Measurements from ENCODE around the gene ZFP36.

ZFP36 gene

GRCh38 chr19:39438270-39438934 lies 31.8 kb downstream of the ZFP36 start:
- no peaks in the 10 kb centered on the region for H3K27me3 ChIP-seq (ENCODE audit: control insufficient read depth, low read length)
- H3K36me3 ChIP-seq (ENCODE audit: control insufficient read depth, low read length): peaks cover 23% of the 10 kb centered on the region
- no peak overlapping the region for H3K4me3 ChIP-seq (ENCODE audit: low read length)
- H3K9me3 ChIP-seq (ENCODE audit: control insufficient read depth, insufficient read depth, low read length): no peaks in the 10 kb centered on the region
- peaks cover 56% of the 10 kb centered on the region for H3K4me1 ChIP-seq (ENCODE audit: control insufficient read depth, low read length)
- peaks cover 14% of the 10 kb centered on the region for H4K20me1 ChIP-seq (ENCODE audit: control insufficient read depth, insufficient read depth, low read depth, low read length)
- no peak overlapping the region for H3K4me2 ChIP-seq (ENCODE audit: low read length)
- TF ChIP-seq EZH2phosphoT487 (IDR thresholded peaks at IDR 0.05; ENCODE audit: borderline replicate concordance, low read length): no peak
- TF ChIP-seq, protein P1, sequence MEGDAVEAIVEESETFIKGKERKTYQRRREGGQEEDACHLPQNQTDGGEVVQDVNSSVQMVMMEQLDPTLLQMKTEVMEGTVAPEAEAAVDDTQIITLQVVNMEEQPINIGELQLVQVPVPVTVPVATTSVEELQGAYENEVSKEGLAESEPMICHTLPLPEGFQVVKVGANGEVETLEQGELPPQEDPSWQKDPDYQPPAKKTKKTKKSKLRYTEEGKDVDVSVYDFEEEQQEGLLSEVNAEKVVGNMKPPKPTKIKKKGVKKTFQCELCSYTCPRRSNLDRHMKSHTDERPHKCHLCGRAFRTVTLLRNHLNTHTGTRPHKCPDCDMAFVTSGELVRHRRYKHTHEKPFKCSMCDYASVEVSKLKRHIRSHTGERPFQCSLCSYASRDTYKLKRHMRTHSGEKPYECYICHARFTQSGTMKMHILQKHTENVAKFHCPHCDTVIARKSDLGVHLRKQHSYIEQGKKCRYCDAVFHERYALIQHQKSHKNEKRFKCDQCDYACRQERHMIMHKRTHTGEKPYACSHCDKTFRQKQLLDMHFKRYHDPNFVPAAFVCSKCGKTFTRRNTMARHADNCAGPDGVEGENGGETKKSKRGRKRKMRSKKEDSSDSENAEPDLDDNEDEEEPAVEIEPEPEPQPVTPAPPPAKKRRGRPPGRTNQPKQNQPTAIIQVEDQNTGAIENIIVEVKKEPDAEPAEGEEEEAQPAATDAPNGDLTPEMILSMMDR (IDR thresholded peaks at IDR 0.05; ENCODE audit: low read depth, low read length, poor library complexity, severe bottlenecking): no peak
- peaks cover 34% of the 10 kb centered on the region for H3F3A ChIP-seq (ENCODE audit: control insufficient read depth, insufficient read depth)
- peaks cover 32% of the 10 kb centered on the region for H3K79me2 ChIP-seq (ENCODE audit: control insufficient read depth, low read length)
- H3K9me2 ChIP-seq (replicated peaks; ENCODE audit: control insufficient read depth, low read length): no peaks in the 10 kb centered on the region
- no peak overlapping the region for H3K27ac ChIP-seq (ENCODE audit: low read depth, low read length)

- peaks cover 61% of the 10 kb centered on the region for H3K4me1 ChIP-seq (ENCODE audit: control insufficient read depth, low read length)
- peak overlapping the region; percentile 86 for H3K27ac ChIP-seq (ENCODE audit: low read depth, low read length)
- H3K4me3 ChIP-seq (ENCODE audit: low read length): peak overlapping the region; percentile 100
- H3K36me3 ChIP-seq (ENCODE audit: control insufficient read depth, low read length): peaks cover 44% of the 10 kb centered on the region
- TF ChIP-seq, protein P1 (IDR thresholded peaks at IDR 0.05; ENCODE audit: low read depth, low read length, poor library complexity, severe bottlenecking): no peak
- no peak for TF ChIP-seq EZH2phosphoT487 (IDR thresholded peaks at IDR 0.05; ENCODE audit: borderline replicate concordance, low read length)
- no peaks in the 10 kb centered on the region for H3K9me2 ChIP-seq (replicated peaks; ENCODE audit: control insufficient read depth, low read length)
- H3F3A ChIP-seq (ENCODE audit: control insufficient read depth, insufficient read depth): peaks cover 12% of the 10 kb centered on the region
- H3K27me3 ChIP-seq (ENCODE audit: control insufficient read depth, low read length): no peaks in the 10 kb centered on the region
- 0 out of 2 replicates have a peak, but pooled peaks cover 3% of the 10 kb centered on the region for H4K20me1 ChIP-seq (ENCODE audit: control insufficient read depth, insufficient read depth, low read depth, low read length)
- no peaks in the 10 kb centered on the region for H3K9me3 ChIP-seq (ENCODE audit: control insufficient read depth, insufficient read depth, low read length)
- peaks cover 56% of the 10 kb centered on the region for H3K79me2 ChIP-seq (ENCODE audit: control insufficient read depth, low read length)
- peak overlapping the region; percentile 77 for H3K4me2 ChIP-seq (ENCODE audit: low read length)
These were observed 38.0 kb downstream of the ZFP36 start for GRCh38 chr19:39444598-39445195.

- Histone ChIP-seq H3K27me3 (ENCODE audit: control insufficient read depth, low read length) (no peaks in the 10 kb centered on the region), H3K79me2 (ENCODE audit: control insufficient read depth, low read length) (peaks cover 64% of the 10 kb centered on the region), H3K4me3 (ENCODE audit: low read length) (peak within 1 kb of the TSS; percentile 100), H3K9me3 (ENCODE audit: control insufficient read depth, insufficient read depth, low read length) (no peaks in the 10 kb centered on the region), H3K27ac (ENCODE audit: low read depth, low read length) (peak within 1 kb of the TSS; percentile 86), H4K20me1 (ENCODE audit: control insufficient read depth, insufficient read depth, low read depth, low read length) (0 out of 2 replicates have a peak, but pooled peaks cover 4% of the 10 kb centered on the region), H3K4me2 (ENCODE audit: low read length) (peak within 1 kb of the TSS; percentile 77), H3F3A (ENCODE audit: control insufficient read depth, insufficient read depth) (peaks cover 9% of the 10 kb centered on the region), H3K9me2 (replicated peaks; ENCODE audit: control insufficient read depth, low read length) (no peaks in the 10 kb centered on the region), H3K36me3 (ENCODE audit: control insufficient read depth, low read length) (peaks cover 51% of the 10 kb centered on the region), H3K4me1 (ENCODE audit: control insufficient read depth, low read length) (peaks cover 61% of the 10 kb centered on the region)
- TF ChIP-seq, protein P1 (IDR thresholded peaks at IDR 0.05; ENCODE audit: low read depth, low read length, poor library complexity, severe bottlenecking): no peak
- TF ChIP-seq EZH2phosphoT487 (IDR thresholded peaks at IDR 0.05; ENCODE audit: borderline replicate concordance, low read length): no peak
These were observed 38.8 kb downstream of the ZFP36 start, which contains the start of gene SUPT5H for GRCh38 chr19:39445196-39446111. Gene SUPT5H (plus strand): TSS chr19:39445582. CDS start chr19:39445891, 309 bp downstream.
